LNCaP clone FGC (cell line): ENCODE measurements around the gene OR5K4.

ENCODE experiments used
- DNase-seq: peaks from one replicate; pipeline ENCODE4 v3.0.0-alpha.2; 2011; ENCODE audit warnings: low read depth
- H3K4me3 ChIP-seq: 2 replicates; pipeline ENCODE4 v1.5.1; 2011; ENCODE audit warnings: mild to moderate bottlenecking, low read depth, low read length, control low read depth
- TF ChIP-seq, protein P1 (sequence below): IDR thresholded peaks from 2 replicates; pipeline ENCODE4 v1.5.1; 2012; ENCODE audit warnings: mild to moderate bottlenecking; ENCODE audit not compliant: control insufficient read depth, insufficient read depth; ENCODE audit errors: extremely low read depth

Gene OR5K4, protein sequence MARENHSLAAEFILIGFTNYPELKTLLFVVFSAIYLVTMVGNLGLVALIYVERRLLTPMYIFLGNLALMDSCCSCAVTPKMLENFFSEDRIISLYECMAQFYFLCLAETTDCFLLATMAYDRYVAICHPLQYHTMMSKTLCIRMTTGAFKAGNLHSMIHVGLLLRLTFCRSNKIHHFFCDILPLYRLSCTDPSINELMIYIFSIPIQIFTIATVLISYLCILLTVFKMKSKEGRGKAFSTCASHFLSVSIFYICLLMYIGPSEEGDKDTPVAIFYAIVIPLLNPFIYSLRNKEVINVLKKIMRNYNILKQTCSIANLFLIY

DNA sequence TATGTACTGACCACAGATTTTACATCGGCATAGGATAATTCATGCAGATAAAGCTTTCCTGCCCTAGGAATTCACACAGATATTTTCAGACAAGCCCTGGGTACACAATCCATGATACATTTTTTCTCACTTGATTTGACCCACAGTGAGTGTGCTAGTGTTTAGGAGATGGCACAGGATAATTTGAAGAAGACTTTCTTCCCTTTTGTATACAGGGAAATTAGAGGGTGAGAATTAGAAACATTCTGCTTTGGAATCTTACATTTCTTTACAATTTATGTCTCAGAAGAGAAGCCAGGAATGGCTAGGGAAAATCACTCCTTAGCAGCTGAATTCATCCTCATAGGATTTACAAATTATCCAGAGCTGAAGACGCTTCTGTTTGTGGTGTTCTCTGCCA lies at the start of gene OR5K4:
Gene OR5K4 (plus strand): TSS at position 301 of the 400 bp plus-strand sequence. CDS start 0 bp downstream, at position 301.
- H3K4me3 ChIP-seq, result no peak within 1 kb of the TSS
- DNase-seq, result no peak
- TF ChIP-seq, protein P1, sequence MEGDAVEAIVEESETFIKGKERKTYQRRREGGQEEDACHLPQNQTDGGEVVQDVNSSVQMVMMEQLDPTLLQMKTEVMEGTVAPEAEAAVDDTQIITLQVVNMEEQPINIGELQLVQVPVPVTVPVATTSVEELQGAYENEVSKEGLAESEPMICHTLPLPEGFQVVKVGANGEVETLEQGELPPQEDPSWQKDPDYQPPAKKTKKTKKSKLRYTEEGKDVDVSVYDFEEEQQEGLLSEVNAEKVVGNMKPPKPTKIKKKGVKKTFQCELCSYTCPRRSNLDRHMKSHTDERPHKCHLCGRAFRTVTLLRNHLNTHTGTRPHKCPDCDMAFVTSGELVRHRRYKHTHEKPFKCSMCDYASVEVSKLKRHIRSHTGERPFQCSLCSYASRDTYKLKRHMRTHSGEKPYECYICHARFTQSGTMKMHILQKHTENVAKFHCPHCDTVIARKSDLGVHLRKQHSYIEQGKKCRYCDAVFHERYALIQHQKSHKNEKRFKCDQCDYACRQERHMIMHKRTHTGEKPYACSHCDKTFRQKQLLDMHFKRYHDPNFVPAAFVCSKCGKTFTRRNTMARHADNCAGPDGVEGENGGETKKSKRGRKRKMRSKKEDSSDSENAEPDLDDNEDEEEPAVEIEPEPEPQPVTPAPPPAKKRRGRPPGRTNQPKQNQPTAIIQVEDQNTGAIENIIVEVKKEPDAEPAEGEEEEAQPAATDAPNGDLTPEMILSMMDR, result no peak

GRCh38 chr3:98322101-98322500 lies 31.6 kb upstream of the OR5K4 start:
- no peak for DNase-seq
- no peak overlapping the region for H3K4me3 ChIP-seq
- TF ChIP-seq, protein P1, result no peak

DNA sequence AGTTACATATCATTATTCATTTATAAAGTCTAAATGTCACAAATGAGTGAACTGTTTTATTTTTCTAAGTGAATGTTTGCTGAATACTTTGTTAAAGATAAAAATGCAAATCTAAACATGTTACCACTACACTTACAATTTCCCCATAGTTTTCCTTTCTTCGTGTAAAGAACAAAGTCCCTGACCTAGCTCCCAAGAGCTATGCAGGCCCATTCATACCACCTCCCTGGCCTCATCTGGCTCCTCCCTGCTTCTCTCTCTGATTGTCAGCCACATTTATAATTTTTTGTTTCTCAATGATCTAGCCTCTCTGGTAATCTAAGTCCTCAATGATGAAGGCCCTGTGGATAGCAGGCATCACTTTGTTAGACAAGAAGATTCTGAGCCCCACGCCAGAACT lies 31.0 kb upstream of the OR5K4 start:
- no peak for DNase-seq
- TF ChIP-seq, protein P1, result no peak
- no peak overlapping the region for H3K4me3 ChIP-seq

- no peak for DNase-seq
- no peak overlapping the region for H3K4me3 ChIP-seq
- TF ChIP-seq, protein P1, result no peak
Observed at GRCh38 chr3:98323425-98323824, 30.2 kb upstream of the OR5K4 start.

DNA sequence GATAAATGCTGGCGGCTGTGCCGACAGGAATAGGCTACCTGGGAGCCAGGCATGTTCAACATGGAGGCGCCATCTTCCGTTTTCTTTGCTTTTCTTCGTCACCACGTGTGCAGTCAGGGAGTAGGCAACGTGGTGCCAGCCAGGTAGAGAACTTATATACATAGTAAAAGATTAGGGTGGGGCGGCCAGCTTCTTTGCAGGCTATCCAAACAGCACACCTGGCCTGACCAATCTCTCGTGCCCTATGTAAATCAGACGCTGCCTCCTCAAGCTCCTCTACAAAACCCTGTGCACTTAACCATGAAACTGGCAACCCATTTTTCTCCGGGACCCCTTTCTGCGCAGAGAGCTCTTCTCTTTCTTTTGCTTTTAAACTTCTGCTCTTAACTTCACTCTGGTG lies 28.6 kb upstream of the OR5K4 start:
- H3K4me3 ChIP-seq, result peak overlapping the region; percentile 43
- TF ChIP-seq, protein P1, result peak; percentile 22; the same call in 1 of the 2 replicates
- DNase-seq, result peak; percentile 70

GRCh38 chr3:98326105-98326893 lies 27.4 kb upstream of the OR5K4 start:
- TF ChIP-seq, protein P1, result no peak
- DNase-seq, result no peak
- no peak overlapping the region for H3K4me3 ChIP-seq
